ENCODE results near the gene DAD1.

GRCh38 chr14:22552001-22552826 is 36.8 kb downstream of the DAD1 start:
- TF ChIP-seq, protein P1, sequence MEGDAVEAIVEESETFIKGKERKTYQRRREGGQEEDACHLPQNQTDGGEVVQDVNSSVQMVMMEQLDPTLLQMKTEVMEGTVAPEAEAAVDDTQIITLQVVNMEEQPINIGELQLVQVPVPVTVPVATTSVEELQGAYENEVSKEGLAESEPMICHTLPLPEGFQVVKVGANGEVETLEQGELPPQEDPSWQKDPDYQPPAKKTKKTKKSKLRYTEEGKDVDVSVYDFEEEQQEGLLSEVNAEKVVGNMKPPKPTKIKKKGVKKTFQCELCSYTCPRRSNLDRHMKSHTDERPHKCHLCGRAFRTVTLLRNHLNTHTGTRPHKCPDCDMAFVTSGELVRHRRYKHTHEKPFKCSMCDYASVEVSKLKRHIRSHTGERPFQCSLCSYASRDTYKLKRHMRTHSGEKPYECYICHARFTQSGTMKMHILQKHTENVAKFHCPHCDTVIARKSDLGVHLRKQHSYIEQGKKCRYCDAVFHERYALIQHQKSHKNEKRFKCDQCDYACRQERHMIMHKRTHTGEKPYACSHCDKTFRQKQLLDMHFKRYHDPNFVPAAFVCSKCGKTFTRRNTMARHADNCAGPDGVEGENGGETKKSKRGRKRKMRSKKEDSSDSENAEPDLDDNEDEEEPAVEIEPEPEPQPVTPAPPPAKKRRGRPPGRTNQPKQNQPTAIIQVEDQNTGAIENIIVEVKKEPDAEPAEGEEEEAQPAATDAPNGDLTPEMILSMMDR (IDR thresholded peaks at IDR 0.05), result no peak
- no peak for TF ChIP-seq POLR2A (IDR thresholded peaks at IDR 0.05)
